SK-N-SH (cell line): ENCODE data around the gene GALR2.

Source experiments
- CHD2 ChIP-seq: fragments of 150-350 bp; IDR thresholded peaks from 2 replicates; pipeline ENCODE4 v1.6.1; 2018; ENCODE audit warnings: low read length; ENCODE audit not compliant: partially characterized antibody
- CTCF ChIP-seq: fragments of 200-600 bp; sonication (generic); IDR thresholded peaks from 2 replicates; pipeline ENCODE4 v1.6.1; 2017; ENCODE audit warnings: antibody characterized with exemption, mild to moderate bottlenecking, moderate library complexity
- EP300 ChIP-seq, 2 experiments: IDR thresholded peaks; 2 replicates each; pipeline versions ENCODE4 v1.4.0 to v1.6.1; 2012; ENCODE audit warnings: borderline replicate concordance in 1 of 2, low read depth in 1 of 2, low read length in 1 of 2
- EZH2phosphoT487 ChIP-seq: fragments of 200-600 bp; sonication (generic); IDR thresholded peaks from 2 replicates; pipeline ENCODE4 v1.6.1; 2017; ENCODE audit warnings: low read depth, mixed run types, mild to moderate bottlenecking, antibody characterized with exemption, moderate library complexity, borderline replicate concordance
- FOXJ3 ChIP-seq: sonication (generic); formaldehyde crosslinking; IDR thresholded peaks from 2 replicates; pipeline ENCODE4 v1.5.1; 2020; ENCODE audit warnings: mild to moderate bottlenecking, missing genetic modification reagents
- GABPA ChIP-seq: IDR thresholded peaks from 2 replicates; pipeline ENCODE4 v1.4.0; 2012; ENCODE audit warnings: low read depth, mild to moderate bottlenecking
- GATA2 ChIP-seq: sonication (generic); formaldehyde crosslinking; IDR thresholded peaks from 2 replicates; pipeline ENCODE4 v1.5.0; 2020; ENCODE audit warnings: mild to moderate bottlenecking, missing genetic modification reagents
- POLR2AphosphoS5 ChIP-seq: IDR thresholded peaks from 2 replicates; pipeline ENCODE4 v1.6.1; 2012; ENCODE audit warnings: low read depth, low read length
- RAD21 ChIP-seq: IDR thresholded peaks from 2 replicates; pipeline ENCODE4 v1.6.1; 2012; ENCODE audit warnings: mild to moderate bottlenecking, low read length
- SMC3 ChIP-seq: IDR thresholded peaks from 2 replicates; pipeline ENCODE4 v1.6.1; 2012; ENCODE audit warnings: low read depth, low read length, improper control_type of control experiment
- USF1 ChIP-seq: IDR thresholded peaks from 2 replicates; pipeline ENCODE4 v1.4.0; 2012; ENCODE audit warnings: low read depth, borderline replicate concordance

DNA sequence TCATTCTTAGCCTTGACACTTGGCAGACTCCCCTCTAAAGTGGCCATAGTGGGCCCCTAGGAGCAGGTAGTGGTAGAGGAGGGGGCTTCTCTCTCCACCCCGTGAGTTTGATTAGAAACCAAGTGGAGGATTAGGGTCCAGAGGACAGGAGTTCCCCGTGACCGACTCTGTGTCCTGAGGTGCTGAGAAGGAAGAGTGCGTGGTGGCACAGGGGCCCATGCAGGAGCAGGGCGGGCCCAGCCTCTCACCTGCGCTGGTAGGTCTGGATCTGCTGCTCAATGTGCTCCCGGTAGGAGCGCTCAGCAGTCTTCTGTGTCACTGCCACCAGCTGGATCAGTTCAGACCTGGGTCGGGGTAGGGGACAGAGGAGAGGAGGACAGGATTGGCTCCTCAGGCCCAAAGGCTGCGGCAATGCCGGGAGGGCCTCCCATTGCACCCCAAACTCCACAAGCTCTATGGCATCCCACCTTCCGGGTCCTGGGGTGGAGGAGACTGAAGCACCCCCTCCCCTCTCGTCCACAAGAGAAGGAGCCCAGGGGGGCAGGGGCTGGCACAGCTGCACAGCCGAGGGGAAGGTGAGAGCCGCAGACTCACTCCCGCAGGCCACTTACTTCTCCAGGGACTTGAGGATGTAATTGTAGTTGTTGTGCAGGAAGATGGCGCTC is 10.6 kb downstream of the GALR2 start:
- TF ChIP-seq CTCF = no peak
- no peak for TF ChIP-seq GATA2 (CRISPR knock-in tag)
- no peak for TF ChIP-seq CHD2
- TF ChIP-seq USF1 = no peak
- TF ChIP-seq POLR2AphosphoS5 = no peak
- no peak for TF ChIP-seq RAD21
- TF ChIP-seq FOXJ3 (CRISPR knock-in tag) = no peak
- no peak for TF ChIP-seq SMC3
- TF ChIP-seq EZH2phosphoT487 = no peak
- TF ChIP-seq EP300 (IDR thresholded peaks at IDR 0.05; ENCODE audit: borderline replicate concordance in 1 of 2, low read depth in 1 of 2, low read length in 1 of 2) = no peak
- no peak for TF ChIP-seq GABPA
